ENCODE data around the gene CHST15. TPM values are rescaled to one million over a fixed set of nuclear protein-coding genes. Genes with fewer than 3 reads are reported as not detected.

CHST15 gene
- total RNA-seq, 2 donors from 2014 or later = 18.5 to 21.5 TPM

GRCh38 chr10:123962756-123963530, 130.5 kb downstream of the CHST15 start:
- no peaks in the 10 kb centered on the region for H3K36me3 ChIP-seq (replicated peaks in 1 of 2; ENCODE audit: insufficient read depth in 1 of 2, low read depth in 2 of 2)
- ATAC-seq = no peak
- no peaks in the 10 kb centered on the region for H3K4me1 ChIP-seq
- intact Hi-C loops (cut with DNase I) = no loop called here
- H3K27ac ChIP-seq = no peak overlapping the region
- no peak overlapping the region for H3K4me3 ChIP-seq
- peaks cover 0 to 3% of the 10 kb centered on the region in 2 donors for H3K27me3 ChIP-seq
- H3K9me3 ChIP-seq = no peaks in the 10 kb centered on the region
- no peak for TF ChIP-seq POLR2A (IDR thresholded peaks at IDR 0.05)
- TF ChIP-seq CTCF (IDR thresholded peaks at IDR 0.05) = no peak
- WGBS, 2 donors = 41 to 42% methylated on average over 7 to 10 of the region's 10 CpGs
- DNase-seq = no peak

GRCh38 chr10:123958241-123958640, 135.2 kb downstream of the CHST15 start:
- no peak overlapping the region for H3K27ac ChIP-seq
- no peaks in the 10 kb centered on the region for H3K27me3 ChIP-seq
- H3K4me1 ChIP-seq = no peaks in the 10 kb centered on the region
- no peak for DNase-seq
- no peak for TF ChIP-seq CTCF (IDR thresholded peaks at IDR 0.05)
- TF ChIP-seq POLR2A (IDR thresholded peaks at IDR 0.05) = no peak
- 24 to 34% methylated on average over 2 of the region's 2 CpGs for WGBS, 2 donors
- intact Hi-C loops (cut with DNase I) = no loop called here
- H3K36me3 ChIP-seq (replicated peaks in 1 of 2; ENCODE audit: insufficient read depth in 1 of 2, low read depth in 2 of 2) = no peaks in the 10 kb centered on the region
- no peak overlapping the region for H3K4me3 ChIP-seq
- no peaks in the 10 kb centered on the region for H3K9me3 ChIP-seq
- ATAC-seq = no peak

Other genes starting within 250 kb of the CHST15 start
- gene CPXM2, start 201.8 kb downstream of the CHST15 start, total RNA-seq = 1 to 10 TPM; 4.2 to 8.2 TPM